HepG2 (cell line): Measurements from ENCODE around the gene ADAMTS2. TPM values are rescaled to one million over a fixed set of nuclear protein-coding genes. Genes with fewer than 3 reads are reported as not detected.
A peak's percentile ranks its signal among the peaks of the same experiment; 100 is the strongest.

ENCODE experiments used
- CCDC6 ChIP-seq: sonication (generic); formaldehyde crosslinking; IDR thresholded peaks from 2 replicates; pipeline ENCODE4 v1.8.1; 2022; ENCODE audit warnings: mild to moderate bottlenecking, missing genetic modification reagents, moderate library complexity
- CHD4 ChIP-seq: fragments of 200-600 bp; sonication (generic); IDR thresholded peaks from 2 replicates; pipeline ENCODE4 v1.7.0; 2017; ENCODE audit warnings: mild to moderate bottlenecking, low read length, borderline replicate concordance
- DDIT3 ChIP-seq: sonication (generic); formaldehyde crosslinking; IDR thresholded peaks from 2 replicates; pipeline ENCODE4 v1.4.0; 2020; ENCODE audit warnings: mild to moderate bottlenecking, missing genetic modification reagents
- DNMT1 ChIP-seq: sonication (generic); formaldehyde crosslinking; IDR thresholded peaks from 2 replicates; pipeline ENCODE4 v1.5.1; 2020; ENCODE audit warnings: mild to moderate bottlenecking, missing genetic modification reagents
- GRHL1 ChIP-seq: sonication (generic); formaldehyde crosslinking; conservative IDR thresholded peaks from 2 replicates; pipeline ENCODE4 v1.8.0; 2022; ENCODE audit warnings: missing genetic modification reagents
- MXI1 ChIP-seq: IDR thresholded peaks from 3 replicates; pipeline ENCODE4 v1.6.1; 2012; ENCODE audit warnings: low read depth, low read length, inconsistent platforms, borderline replicate concordance
- NFIB ChIP-seq: sonication (generic); formaldehyde crosslinking; IDR thresholded peaks from 2 replicates; pipeline ENCODE4 v1.9.0; 2021; ENCODE audit warnings: missing genetic modification reagents, mild to moderate bottlenecking, borderline replicate concordance
- PAWR ChIP-seq: sonication (generic); formaldehyde crosslinking; IDR thresholded peaks from 2 replicates; pipeline ENCODE4 v1.4.0; 2020; ENCODE audit warnings: missing genetic modification reagents, mild to moderate bottlenecking, borderline replicate concordance
- PBX3 ChIP-seq: sonication (generic); formaldehyde crosslinking; IDR thresholded peaks from 2 replicates; pipeline ENCODE4 v1.8.1; 2023; ENCODE audit warnings: missing genetic modification reagents, inconsistent platforms, borderline replicate concordance
- SOX6 ChIP-seq, 2 experiments: fragments of 450-650 bp in 1 of 2; sonication (generic) in 1 of 2; formaldehyde crosslinking in 1 of 2; IDR thresholded peaks; 2 replicates each; pipeline versions ENCODE4 v1.4.0 to v1.6.1; 2017 to 2020; ENCODE audit warnings: antibody characterized with exemption in 1 of 2, mild to moderate bottlenecking in 1 of 2, missing genetic modification reagents in 1 of 2
- TBP ChIP-seq: sonication (generic); formaldehyde crosslinking; IDR thresholded peaks from 2 replicates; pipeline ENCODE4 v1.5.0; 2020; ENCODE audit warnings: missing genetic modification reagents
- TBX2 ChIP-seq: sonication (generic); formaldehyde crosslinking; IDR thresholded peaks from 2 replicates; pipeline ENCODE4 v1.5.0; 2020; ENCODE audit warnings: missing genetic modification reagents, mild to moderate bottlenecking, borderline replicate concordance
- TEF ChIP-seq: sonication (generic); formaldehyde crosslinking; IDR thresholded peaks from 2 replicates; pipeline ENCODE4 v1.5.0; 2020; ENCODE audit warnings: missing genetic modification reagents
- TFDP1 ChIP-seq: IDR thresholded peaks from 2 replicates; pipeline ENCODE4 v1.6.1; 2016; ENCODE audit warnings: missing compliant biosample characterization, missing genetic modification reagents, borderline replicate concordance
- WIZ ChIP-seq: sonication (generic); formaldehyde crosslinking; IDR thresholded peaks from 2 replicates; pipeline ENCODE4 v1.5.1; 2020; ENCODE audit warnings: mild to moderate bottlenecking, missing genetic modification reagents
- ZFY ChIP-seq: sonication (generic); formaldehyde crosslinking; IDR thresholded peaks from 2 replicates; pipeline ENCODE4 v1.4.0; 2020; ENCODE audit warnings: missing genetic modification reagents
- ZNF550 ChIP-seq: sonication (generic); formaldehyde crosslinking; IDR thresholded peaks from 2 replicates; pipeline ENCODE4 v1.4.0; 2020; ENCODE audit warnings: mild to moderate bottlenecking, missing genetic modification reagents, borderline replicate concordance
- ZNF737 ChIP-seq: sonication (generic); formaldehyde crosslinking; IDR thresholded peaks from 2 replicates; pipeline ENCODE4 v1.5.0; 2020; ENCODE audit warnings: missing genetic modification reagents, mild to moderate bottlenecking, borderline replicate concordance
- ZNF746 ChIP-seq: sonication (generic); formaldehyde crosslinking; IDR thresholded peaks from 2 replicates; pipeline ENCODE4 v1.8.0; 2022; ENCODE audit warnings: mild to moderate bottlenecking, missing genetic modification reagents
- polyA plus RNA-seq, 8 experiments: library from polyadenylated mRNA; depleted of rRNA in 3 of 8; stranded (reverse) in 7 of 8; unstranded in 1 of 8; fragments of >200 nt; fragmentation: Illumina TruSeq in 4 of 8; extraction: Trizol in 4 of 8; gene quantifications; 2 replicates each; pipeline versions ENCODE4 v1.2.1 to v1.2.3, GENCODE V29; 2011 to 2016; ENCODE audit warnings: low read depth in 4 of 8, missing spikeins in 1 of 8, mixed read lengths in 1 of 8; ENCODE audit not compliant: insufficient read depth in 1 of 8
- total RNA-seq, 5 experiments: library from RNA; depleted of rRNA; stranded (reverse); fragments of >200 nt; fragmentation: Illumina TruSeq; extraction: Trizol; gene quantifications; 2 replicates each; pipeline ENCODE4 v1.2.3, GENCODE V29; 2016; ENCODE audit warnings: low read depth in 1 of 5

The ADAMTS2 gene
- total and polyA plus RNA-seq, 2 of the 13 experiments (the other 11 are each of a cell fraction or from before 2014, with no cell fraction given): 0.24 to 3.5 TPM

GRCh38 chr5:179265514-179266290 is 79.6 kb downstream of the ADAMTS2 start (continued):
- TF ChIP-seq TEF (CRISPR knock-in tag): no peak
- no peak for TF ChIP-seq PAWR (CRISPR knock-in tag)
- no peak for TF ChIP-seq CHD4
- no peak for TF ChIP-seq ZNF737 (CRISPR knock-in tag)
- TF ChIP-seq CCDC6 (CRISPR knock-in tag): no peak
- no peak for TF ChIP-seq TBP (CRISPR knock-in tag)
- TF ChIP-seq TFDP1 (CRISPR knock-in tag): peak; percentile 43; the same call in 1 of the 2 replicates
- peak; percentile 17; the same call in 1 of the 2 replicates for TF ChIP-seq WIZ (CRISPR knock-in tag)
- no peak for TF ChIP-seq MXI1
- TF ChIP-seq TBX2 (CRISPR knock-in tag): peak; percentile 60
- no peak for TF ChIP-seq NFIB
- TF ChIP-seq GRHL1 (CRISPR knock-in tag): no peak
- no peak for TF ChIP-seq DNMT1
- no peak for TF ChIP-seq SOX6 (IDR thresholded peaks at IDR 0.05)
- TF ChIP-seq SOX6 (CRISPR knock-in tag; IDR thresholded peaks at IDR 0.05): no peak
- TF ChIP-seq ZFY (CRISPR knock-in tag): peak; percentile 65; the same call in 1 of the 2 replicates
- TF ChIP-seq ZNF746 (CRISPR knock-in tag): no peak
- TF ChIP-seq DDIT3 (CRISPR knock-in tag): no peak
- TF ChIP-seq ZNF550 (CRISPR knock-in tag): no peak
- no peak for TF ChIP-seq PBX3
